Kasumi-1 (cell line): ENCODE measurements around the gene DGKB.

Source experiments
- DNase-seq, 2 experiments: peaks; one replicate each; lab custom pipeline; 2025; lab: John Stamatoyannopoulos, UW

DGKB gene

DNA sequence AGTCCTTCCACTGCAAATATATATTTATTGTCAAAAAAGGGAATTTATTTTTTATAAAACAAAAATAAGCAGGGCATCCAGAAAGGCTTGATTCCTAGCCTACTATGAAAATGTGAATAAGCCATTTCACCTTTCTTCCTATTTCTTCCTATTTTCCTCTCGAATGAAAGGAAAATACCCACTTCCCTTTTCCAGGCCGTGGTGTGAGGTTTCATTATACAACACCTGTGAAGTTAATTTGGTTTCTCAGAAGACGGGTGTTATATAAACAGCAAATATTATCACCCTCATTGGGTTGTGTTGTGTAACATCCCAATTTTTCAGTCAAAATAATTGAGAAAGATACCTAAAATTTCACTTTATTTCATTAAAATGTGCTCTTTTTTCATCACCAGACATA is 214.3 kb downstream of the DGKB start:
- DNase-seq: no peak

DNA sequence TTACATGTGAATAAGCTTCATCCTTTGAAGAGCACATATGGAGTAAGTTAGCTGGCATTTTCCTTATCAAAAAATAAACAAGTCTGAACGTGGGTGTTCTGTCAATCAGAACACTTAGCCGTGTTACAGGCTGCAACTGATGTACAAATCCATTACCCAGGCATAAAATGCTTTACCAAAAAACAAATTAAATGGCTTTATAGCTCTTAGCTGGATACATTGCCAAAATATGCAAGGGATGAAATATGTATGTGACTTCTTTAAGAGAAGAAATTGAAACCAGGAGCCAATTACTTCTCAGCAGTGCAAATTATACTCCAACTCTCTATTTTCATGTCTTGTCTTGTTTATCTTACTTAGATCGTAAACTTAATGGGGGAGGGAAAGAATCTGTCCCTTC is 214.8 kb downstream of the DGKB start:
- no peak for DNase-seq

DNA sequence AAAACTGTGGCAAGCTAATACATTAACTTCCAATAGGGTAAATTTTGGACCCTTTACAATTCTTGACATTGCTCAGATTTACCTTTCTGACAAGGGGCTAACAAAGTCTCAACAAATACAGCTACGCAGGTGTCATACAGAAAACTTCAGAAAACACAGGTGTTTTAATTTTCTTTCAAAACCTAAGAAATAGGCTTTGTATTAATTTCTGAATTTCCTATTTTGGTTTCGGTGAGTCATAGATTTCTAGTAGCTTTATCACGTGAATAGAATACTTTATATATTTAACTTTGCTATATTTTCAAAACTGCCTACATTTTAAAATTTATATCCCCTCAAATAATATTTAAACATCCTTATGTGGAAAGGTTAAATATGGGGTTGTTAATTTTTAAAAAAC is 215.3 kb downstream of the DGKB start:
- DNase-seq: no peak

DNA sequence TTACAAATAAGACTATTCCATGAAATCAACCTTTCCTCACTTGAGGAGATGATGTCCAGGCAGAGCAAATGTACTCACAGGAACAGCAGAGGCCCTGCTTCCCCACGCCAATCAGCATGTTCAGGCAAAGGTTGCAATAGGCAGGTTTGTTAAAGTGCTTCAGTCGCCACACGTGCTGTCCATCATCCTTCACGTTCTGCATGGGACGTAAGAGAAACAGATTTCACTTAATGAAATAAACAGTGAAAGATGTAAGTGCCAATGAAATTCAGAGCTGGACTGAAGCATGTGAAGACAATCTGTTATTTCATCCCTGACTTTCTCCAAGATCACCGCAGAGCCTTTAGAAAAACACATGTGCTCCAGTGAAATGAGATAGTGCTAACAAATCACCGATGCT is 217.4 kb downstream of the DGKB start:
- no peak for DNase-seq

DNA sequence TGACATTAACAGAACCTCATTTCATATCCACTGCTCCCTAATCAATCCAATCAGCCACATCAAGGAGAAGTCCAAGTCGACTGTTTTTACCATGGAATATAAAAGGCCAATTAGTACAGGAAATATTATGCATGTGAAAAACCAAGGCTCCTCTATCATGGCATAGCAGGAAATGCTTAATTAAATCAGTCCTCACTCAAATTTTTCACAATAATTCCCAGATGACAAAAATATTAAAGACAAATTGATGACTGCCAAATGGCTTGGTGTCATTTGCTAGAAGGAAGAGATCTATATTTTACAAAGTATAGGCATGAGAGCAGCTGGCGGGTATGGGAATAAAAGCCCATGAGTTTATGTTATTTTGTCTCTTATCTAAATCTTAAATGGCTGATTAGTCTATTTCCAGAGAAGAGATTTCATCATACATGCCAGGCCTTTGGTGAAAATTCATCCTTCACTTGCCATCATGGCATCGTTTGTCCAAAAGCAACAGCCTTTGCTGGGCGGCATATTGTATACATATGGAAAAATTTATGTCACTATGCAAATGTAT is 219.6 kb downstream of the DGKB start:
- DNase-seq: no peak

DNA sequence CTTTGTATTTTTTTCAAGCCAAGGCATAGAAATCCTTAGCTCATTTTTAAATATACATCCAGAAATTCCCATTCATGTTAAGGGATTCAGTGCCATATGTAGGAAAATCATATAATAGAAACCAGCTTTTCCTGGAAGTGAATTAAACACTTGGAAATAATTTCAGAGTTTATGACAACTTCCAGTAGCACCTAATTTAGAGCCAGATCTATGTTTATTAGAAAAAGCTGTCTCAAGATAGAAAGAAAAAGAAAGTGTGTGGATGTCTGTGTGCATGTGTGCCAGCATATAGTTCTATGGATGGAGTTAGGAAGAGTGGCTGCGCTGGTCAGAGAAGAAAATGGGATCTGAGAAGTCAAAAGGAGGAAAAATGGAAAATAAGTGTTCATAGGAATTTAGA is 225.7 kb downstream of the DGKB start:
- no peak for DNase-seq

DNA sequence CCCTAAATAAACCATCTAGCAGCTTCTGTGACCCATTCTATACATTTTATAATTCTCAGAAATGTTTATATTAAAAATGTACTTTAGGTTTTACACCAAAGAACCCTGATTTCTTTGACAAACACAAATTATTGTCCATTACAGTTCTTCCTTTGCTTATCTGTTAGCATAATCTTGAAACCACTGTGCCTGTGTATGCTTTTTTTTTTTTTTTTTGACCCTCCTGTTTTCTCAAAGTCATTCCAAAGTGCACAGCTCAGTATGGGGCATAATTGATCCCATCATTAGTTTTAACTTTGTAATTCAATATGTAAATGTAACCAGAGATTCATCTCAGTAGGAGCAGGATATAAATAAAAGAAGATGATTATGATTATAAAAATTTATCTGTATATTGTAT is 229.3 kb downstream of the DGKB start:
- no peak for DNase-seq

DNA sequence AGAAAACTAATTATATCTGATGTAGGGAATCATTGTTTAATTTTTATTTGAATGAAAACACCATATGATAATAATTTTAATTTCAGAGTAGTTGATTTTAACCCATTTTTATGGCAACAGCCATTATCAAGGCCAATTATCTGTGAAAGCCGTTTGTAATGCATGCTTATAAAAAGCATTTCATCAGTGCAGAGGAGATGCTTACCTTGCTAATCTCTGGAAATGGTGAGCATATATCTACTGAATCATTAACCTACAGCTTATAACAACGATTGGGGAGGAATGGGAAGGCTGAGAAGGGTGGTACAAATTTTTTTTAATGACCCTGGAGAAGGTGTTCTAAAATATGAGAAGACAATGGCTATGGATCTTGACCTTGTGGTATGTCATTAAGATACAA is 235.6 kb downstream of the DGKB start:
- no peak for DNase-seq

DNA sequence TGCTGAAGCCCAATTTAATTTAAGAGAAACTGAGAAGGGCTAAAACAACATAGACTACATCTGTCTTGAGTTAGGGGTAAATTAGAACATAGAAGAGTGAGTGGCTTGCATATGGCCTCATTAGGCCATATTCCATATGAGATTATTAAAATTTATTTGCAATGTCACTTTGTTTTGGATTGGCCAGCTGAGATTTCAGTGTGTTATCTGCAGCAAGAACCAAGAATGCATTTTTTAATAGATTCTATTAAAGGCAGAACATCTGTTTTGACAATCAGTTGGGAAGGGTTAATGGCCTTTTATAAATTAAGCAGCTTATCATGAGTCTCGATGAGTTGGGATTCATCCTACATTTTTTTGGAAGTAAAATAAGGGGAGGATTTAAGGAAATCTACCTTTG is 236.2 kb downstream of the DGKB start:
- DNase-seq: no peak

DNA sequence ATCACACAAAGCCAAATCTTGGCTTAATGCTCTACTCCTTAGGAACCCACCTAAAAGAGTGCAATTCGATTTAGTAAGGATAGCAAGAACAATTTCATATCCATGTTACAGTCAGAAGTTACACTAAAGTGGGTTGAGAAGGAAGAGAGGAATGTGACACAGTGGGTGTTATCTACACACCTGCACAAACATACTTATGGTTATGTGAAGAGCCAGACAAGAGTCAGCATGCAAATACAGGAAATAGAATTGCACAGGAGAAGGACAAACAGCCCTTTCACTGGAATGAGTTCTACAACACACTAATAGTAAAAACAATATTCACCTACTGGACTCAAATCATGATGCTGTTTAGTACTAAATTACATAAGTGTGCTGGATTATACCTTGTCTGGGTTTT is 262.8 kb downstream of the DGKB start:
- no peak for DNase-seq

DNA sequence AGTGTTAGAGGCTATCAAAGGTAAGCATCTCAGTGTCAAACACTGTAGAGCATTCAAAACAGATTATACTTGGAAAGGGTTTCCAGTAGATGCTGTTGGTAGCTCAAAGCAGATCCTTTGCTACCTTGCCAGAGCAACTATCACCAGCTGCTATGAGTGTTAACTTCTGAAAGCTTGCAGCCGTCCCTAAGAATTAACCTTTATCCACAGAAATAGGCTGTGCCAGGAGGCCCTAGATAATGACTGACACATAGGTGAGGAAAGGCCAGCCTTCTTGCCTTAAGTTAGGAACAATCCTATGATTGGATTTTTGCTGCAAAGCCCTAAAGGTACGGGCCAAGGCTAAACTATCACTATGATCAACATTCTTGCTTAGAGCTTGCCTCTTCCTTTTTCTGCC is 263.2 kb downstream of the DGKB start:
- no peak for DNase-seq

DNA sequence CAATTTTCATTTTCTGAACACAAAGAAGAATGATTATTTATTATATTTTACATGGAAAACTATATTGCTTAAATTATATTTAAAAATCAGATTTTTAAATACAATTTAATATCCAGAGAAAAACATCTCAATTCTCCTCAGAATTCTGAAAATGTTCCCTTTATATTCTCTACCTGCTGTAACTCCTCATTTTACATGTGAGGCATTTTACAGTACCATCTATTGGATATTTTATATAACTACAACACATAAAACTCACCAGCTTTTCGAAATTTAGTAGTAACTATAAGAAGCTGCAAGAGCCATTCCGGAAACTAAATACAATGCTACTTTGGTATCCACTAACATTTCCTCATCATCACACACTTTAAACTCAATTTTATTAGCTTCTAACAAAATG is 264.6 kb downstream of the DGKB start:
- DNase-seq: no peak

DNA sequence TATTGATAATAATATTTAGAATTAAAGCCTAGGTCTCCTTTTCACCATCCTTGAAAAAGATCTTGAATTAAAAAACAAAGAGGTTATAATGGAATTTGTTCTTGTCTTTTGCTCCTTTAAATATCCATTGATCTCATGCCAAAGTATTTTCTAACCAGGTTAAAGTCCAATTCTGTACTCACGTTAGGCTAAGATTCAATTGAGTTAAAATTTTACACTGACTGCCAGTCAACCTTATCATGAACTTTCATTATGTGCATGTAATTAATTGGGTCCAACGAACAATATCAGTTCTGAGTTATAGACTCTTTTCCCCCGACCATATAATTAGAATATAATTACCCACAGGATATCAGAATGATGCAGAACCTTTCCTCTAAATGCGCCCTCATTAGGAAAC is 266.6 kb downstream of the DGKB start:
- no peak for DNase-seq

DNA sequence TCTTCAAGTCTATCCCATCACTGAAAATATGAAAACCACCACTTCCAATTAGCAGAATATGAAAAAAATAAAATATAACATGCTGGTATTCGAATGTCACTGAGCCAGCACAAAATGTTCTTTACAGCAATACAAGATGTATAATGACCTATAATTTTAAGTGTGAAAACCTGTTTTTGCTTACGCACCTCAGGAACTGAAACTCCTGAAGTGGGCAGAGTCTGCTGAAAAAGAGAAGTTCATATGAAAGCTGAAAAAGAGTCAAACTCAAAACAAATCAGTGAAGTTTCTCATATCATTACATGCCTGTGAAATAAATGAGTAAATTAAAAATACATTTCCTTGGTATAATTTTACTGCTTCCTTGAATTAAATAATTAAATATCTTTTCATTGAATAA is 272.5 kb downstream of the DGKB start:
- DNase-seq: no peak

DNA sequence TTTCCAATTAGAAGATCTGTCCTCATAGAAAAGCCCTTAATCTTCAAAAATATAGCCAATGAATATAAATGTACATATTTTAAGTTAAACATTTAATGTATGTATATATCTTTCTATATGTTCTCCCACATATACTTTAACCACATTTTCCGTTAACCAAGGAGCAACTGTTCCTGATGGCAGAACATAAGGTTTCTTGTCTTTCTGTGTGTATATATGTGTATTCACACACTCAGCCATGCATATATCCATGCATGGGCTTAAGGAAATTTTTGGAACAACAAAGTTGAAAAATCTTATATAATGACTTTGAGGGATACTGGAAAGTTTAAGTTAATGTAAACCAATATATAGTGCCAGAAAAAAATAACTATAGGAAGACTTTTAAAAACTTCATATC is 274.0 kb downstream of the DGKB start:
- no peak for DNase-seq

DNA sequence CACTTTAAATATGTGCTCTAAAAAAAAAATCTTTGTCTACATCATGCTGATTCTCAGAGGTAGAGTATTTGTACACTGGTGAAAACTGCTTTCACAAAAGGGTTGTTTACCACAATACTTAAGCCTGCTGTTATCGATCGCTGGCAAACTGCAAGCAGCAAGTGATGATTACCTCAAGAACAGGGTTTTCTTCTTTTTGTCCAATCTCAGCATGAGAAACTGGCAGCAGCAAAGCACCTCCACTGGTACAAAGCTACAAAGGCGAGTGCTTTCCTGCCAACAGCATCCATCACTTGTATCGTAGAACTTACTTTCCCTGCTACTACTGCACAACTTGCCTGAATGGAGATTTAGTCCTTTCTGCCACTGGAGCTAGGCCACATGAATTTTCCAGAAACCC is 276.5 kb downstream of the DGKB start:
- DNase-seq: no peak

DNA sequence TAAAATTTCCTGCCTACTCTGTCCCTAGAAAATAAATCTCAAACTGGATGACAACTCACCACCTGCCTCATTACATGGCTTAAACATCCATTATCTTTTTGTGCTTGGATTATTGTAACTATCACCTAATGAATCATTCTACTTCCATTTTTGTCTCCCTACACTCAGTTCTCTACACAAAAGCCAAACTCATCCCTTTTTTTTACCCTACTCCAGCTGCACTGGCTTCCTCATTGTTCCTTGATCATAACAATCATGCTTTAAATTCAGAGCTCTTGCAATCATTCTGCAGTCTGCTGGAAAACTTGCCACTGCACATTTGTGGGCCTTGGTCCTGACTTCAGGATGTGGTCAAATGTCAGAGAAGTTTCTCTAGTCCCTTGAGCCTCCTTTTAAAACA is 280.0 kb downstream of the DGKB start:
- no peak for DNase-seq

DNA sequence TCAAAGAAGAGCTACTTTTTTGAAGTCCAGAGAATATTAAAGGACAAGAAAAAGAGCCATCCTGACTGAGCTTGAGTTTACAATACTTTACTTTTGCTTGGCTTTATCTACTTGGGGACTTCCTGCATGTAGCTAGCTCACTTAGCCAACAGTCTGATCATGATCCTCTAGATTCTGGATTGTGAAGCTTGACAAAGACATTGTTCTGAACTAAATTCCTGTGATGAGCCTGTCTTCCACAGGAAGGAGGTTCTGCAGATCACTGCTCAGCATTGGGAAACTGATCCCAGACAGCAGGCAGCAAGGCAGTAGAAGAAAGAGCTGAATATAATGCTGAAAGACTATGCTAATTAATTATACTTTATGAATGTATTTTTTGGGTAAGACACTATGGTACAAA is 296.4 kb downstream of the DGKB start:
- DNase-seq: no peak

DNA sequence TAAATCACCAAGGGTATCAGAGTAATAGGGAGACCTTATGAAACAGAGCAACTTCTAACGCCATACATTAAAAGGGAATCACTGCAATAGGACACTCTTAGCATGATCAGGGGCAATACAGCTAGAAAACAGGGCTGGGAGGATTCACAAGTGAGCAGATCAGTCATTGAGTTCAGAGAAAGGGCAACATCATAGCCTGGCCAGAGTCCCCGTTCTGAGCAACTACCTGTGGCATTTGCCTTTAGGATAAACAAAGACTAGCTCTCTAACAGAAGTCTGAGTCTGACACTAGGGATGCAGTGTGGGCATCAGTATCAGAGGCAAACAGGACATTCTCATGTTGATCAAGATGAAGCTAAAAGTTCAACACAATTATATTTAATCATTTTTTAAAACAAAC is 297.9 kb downstream of the DGKB start:
- DNase-seq: no peak

DNA sequence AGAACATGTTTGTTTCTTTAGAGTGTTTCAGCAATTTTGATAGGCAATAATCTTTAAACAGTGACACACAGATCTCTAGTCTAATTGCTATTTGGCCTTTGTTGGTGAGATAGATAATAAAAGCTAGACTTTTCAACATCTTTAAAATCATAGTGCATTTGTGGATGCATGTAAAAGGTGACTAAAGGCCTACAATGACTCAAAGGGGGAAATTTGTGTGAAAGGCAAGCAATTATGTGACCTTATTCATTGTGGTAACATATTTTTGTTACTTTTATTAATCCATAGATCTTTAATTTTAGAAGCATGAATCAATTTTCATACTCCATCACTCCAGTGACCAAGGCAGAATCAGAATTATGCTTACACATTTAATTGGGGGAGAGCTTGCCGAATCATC is 299.7 kb downstream of the DGKB start:
- no peak for DNase-seq

DNA sequence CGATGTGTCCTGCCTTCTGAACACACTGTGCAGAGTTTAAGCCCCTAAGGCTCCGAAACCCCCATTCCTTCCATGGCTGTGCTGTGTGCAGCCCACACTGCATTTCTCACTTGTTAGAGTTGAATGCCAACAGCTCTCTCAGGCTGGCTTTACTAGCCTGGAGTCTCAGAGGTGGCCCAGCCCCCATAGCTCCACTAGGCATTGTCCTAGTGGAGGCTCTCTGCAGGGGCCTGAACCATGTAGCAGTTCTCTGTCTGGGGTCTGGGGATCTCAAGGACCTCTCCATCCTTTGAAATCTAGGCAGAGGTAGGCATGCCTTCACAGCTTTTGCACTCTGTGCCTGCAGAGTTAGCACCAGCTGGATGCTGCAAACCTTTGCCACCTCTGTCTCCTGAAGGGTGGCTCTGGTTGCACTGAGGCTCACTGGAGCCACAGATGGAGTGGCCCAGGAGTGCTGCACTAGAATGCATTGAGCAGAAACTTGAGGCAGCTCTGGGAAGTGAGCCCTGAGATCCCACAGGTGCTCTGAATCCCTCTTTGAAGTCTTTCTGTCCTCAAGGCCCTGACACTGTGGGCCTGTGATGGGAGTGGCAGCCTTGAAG is 301.7 kb downstream of the DGKB start:
- DNase-seq: no peak

DNA sequence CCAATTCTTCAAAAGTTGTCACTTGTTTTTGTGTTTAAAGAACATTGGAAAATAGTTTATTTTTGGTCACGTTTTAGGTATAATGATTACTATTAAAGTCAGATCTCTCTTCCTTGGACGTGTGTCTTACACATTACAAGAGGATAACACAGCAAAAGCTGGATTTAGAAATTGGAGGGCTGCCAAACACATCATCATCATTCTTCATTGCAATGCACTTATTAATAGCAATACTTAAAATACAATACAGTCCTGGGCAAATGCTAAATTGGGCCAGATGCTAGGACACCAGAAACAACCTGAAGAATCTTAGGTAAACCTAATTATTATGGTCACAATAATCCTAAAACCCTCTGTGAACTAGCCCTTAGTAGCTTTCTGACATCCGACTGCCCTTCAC is 303.6 kb downstream of the DGKB start:
- DNase-seq: no peak

DNA sequence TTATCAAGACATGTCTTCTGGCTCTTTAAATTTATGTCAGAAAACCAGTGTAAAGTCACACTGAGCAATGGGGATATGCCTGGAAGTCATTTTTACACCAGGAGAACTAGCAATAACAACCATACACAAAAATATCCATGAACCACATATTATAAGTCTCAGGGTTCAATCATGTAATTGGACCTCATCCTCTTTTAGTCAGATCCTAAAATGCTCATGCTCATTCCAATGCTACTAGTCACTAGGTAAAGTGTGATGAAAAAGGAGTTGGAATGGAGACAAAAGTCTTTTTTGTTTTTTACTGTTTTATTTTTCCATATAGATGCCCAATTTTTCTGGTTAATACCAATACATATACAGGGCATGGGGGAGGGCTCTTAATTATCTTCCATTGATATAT is 306.1 kb downstream of the DGKB start:
- DNase-seq: no peak

DNA sequence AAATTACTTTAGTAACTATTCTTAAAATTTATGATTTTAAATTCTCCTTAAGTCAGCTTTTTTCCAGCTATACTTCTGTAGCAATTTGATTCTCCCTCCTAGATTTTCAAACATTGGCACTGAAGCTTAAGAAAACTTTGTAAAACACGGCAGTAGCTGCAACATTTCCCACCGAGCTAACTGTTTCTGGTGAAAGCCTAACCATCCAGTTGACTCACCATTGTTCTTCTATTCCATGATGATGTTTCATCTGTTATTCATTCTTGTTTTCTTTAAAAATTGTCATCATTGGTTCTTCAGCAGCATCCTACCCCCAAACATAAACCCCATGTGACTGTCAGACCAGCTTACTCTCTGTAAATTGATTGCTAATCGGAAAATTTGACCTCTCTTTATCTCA is 312.3 kb downstream of the DGKB start:
- no peak for DNase-seq

DNA sequence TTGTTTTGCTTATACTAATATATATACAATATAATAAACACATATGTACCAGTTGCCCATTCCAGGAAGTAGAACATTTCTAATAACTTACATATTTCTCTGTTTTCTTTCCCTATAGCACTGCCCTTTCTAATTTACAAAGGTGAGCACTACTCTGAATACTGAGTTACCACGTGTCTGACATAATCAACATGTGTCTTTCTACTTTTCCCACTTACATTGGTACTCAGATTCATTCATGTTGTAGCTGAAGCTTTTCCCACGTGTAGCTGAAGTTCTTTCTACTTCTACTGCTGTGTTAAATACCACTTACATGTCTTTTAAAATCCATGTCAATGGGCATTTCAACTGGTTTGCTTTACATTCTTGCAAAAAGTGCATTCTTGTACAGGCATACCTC is 317.3 kb downstream of the DGKB start:
- DNase-seq: no peak
